ENCODE results near the gene ATP6V1E1. TPM values are rescaled to one million over a fixed set of nuclear protein-coding genes. Genes with fewer than 3 reads are reported as not detected.
"Not testable (repeated sequence)": the region's sequence is repeated elsewhere in the genome, so short reads cannot be mapped to it uniquely, and the experiment has no call there.

ATP6V1E1 gene
- total RNA-seq, 1 experiment from 2014 or later, result 92.0 TPM

DNA sequence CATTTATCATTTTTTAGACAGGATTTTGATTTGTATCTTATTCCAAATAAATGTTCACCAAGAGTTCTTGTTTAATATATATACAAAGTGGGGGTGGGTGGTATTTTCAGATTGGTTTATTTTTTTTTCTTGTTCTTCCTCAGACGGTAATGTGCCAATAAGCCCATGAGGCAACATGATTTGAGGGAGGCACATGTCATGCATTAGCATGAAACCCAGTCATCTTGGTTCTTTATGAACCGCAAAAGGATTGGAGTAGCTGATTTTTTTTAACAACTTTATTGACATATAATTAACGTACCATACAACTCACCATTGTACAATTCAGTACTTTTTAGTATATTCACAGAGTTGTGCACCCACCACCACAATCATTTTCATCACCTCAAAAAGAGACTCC is 12.7 kb upstream of the ATP6V1E1 start:
- DNase-seq, result no peak
- H3K27ac ChIP-seq, result no peak overlapping the region
- H3K4me1 ChIP-seq, result 0 out of 2 replicates have a peak, but pooled peaks cover 4% of the 10 kb centered on the region
- H3K36me3 ChIP-seq, result peaks cover 10% of the 10 kb centered on the region
- no peak overlapping the region for H3K4me3 ChIP-seq
- H3K9me3 ChIP-seq (replicated peaks), result no peaks in the 10 kb centered on the region
- no peaks in the 10 kb centered on the region for H3K27me3 ChIP-seq

DNA sequence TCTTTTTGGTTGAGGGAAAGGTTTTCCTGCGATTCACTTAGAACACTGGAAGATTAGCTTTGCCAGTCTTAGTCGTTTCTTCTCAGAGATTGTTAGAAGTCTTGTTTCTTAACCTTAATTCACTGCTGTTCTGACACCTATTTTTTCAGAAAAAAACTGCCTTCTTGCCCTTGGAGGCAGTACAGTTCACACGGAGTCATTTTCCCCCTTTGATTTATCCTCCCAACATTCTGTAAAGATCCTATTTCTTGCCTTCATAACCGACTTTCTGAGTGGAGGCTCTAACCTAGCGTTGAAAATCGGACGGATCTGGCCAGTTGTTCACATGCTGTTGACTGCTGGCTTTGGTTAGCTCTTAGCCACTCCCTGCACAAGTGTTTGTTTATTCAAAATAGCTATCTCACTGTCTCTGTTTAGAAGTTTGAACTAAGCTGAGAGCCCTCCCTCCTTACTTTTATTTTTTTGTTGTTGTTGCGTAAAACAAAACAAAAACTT is 10.7 kb upstream of the ATP6V1E1 start:
- Histone ChIP-seq H3K4me1 (0 out of 2 replicates have a peak, but pooled peaks cover 4% of the 10 kb centered on the region), H3K27me3 (no peaks in the 10 kb centered on the region), H3K9me3 (replicated peaks) (no peaks in the 10 kb centered on the region), H3K27ac (peak overlapping the region; percentile 100), H3K4me3 (peak overlapping the region; percentile 88), H3K36me3 (peaks cover 6% of the 10 kb centered on the region)
- DNase-seq, result peak; percentile 77 to 86

DNA sequence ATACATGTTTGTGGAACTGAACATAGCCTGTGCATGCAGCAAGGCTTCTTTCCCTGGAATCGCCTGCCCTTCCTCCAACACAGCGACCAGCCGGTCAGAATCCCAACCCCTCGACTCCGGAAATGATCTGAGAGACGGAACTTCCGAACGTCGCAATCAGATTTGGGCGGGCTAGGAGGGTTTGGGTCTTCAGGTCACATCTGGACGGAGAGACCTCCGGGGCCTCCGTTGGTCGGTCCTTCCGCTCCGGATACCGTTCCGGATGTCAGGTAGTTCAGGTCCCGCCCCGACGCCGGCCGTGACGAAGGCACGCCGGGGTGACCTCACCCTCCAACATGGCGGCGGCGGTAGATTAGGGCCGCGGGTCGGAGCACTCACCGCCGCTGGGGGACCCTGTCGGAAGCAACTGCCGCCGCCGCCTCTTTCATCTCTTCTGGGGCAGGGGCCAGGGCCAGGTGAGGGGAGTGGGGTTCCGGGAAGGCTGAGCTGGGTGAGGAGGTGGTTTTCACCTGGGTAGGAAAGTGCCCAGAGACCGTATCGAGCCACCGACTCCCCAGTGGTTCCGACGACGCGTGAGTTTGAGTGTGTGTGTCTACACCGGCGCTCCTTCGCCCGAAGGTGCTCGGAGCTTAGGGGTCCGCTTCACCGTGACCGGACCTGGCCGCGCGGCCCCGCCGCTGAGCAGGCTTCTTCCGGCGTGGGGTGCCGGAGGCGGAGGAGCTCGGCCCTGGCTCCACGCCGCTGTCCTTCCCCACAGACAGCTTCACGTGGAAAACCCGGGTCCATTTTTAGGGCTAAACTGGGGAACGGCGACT is 10.1 kb upstream of the ATP6V1E1 start, which contains the start of gene BCL2L13:
Gene BCL2L13 (plus strand): TSS at position 326 of the 815 bp plus-strand sequence. CDS start 16,955 bp downstream, outside the sequence.
- peaks cover 6% of the 10 kb centered on the region for H3K36me3 ChIP-seq

DNA sequence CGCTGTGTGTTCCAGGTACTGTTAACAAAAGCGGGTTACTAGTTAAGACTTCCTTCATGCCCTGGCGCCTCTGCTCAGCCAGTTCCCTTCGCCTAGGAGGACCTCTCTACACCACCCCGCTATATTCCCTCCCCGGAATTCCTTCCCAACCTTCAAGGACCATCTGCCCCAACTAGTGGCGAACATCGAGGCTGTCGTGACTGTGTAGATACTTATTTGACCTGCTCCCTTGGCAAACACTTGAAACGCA is 9.6 kb upstream of the ATP6V1E1 start:
- Histone ChIP-seq H3K27me3 (no peaks in the 10 kb centered on the region), H3K4me3 (peak overlapping the region; percentile 88), H3K36me3 (peaks cover 6% of the 10 kb centered on the region), H3K9me3 (replicated peaks) (no peaks in the 10 kb centered on the region), H3K4me1 (peaks cover 7% of the 10 kb centered on the region; the same call in 1 of the 2 replicates), H3K27ac (peak overlapping the region; percentile 100)
- DNase-seq, result no peak

More for the DNA sequence above, 10.1 kb upstream of the ATP6V1E1 start, which contains the start of gene BCL2L13:
- peak within 1 kb of the TSS; percentile 88 for H3K4me3 ChIP-seq
- H3K27me3 ChIP-seq, result no peaks in the 10 kb centered on the region
- DNase-seq, result peak; percentile 94
- H3K4me1 ChIP-seq, result 0 out of 2 replicates have a peak, but pooled peaks cover 4% of the 10 kb centered on the region
- H3K27ac ChIP-seq, result peak within 1 kb of the TSS; percentile 100
- H3K9me3 ChIP-seq (replicated peaks), result no peaks in the 10 kb centered on the region

DNA sequence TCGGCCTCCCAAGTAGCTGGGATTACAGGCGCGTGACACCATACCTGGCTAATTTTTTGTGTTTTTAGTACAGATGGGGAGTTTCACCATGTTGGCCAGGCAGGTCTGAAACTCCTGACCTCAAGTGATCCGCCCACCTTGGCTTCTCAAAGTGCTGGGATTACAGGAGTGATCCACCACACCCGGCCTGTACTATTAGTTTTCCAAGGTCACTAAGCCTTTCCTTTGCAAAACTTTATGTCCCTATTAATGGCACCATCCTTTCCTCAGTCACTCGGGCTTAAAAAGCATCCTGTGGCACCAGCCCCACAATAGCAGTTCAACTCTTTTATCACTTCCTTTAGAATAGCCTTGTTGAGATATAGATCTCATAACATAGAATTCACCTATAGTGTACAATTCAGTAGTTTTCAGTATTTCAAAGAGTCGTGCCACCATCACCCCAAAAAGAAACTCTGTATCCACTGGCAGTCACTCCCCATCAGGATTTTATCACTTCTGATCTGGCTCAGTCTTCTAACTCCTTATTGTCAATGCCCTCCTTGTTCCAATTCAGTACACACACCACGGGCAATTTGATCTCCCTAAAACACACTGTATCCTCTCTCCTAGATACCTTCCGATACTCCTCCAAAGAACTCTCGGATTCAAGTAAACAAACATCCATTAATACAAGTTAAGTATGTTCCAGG is 9.1 kb upstream of the ATP6V1E1 start:
- Histone ChIP-seq H3K9me3 (replicated peaks) (no peaks in the 10 kb centered on the region), H3K4me3 (peak overlapping the region; percentile 88), H3K27me3 (no peaks in the 10 kb centered on the region), H3K4me1 (peaks cover 7% of the 10 kb centered on the region; the same call in 1 of the 2 replicates), H3K36me3 (peaks cover 6% of the 10 kb centered on the region), H3K27ac (peak overlapping the region; percentile 100)
- DNase-seq, result no peak

DNA sequence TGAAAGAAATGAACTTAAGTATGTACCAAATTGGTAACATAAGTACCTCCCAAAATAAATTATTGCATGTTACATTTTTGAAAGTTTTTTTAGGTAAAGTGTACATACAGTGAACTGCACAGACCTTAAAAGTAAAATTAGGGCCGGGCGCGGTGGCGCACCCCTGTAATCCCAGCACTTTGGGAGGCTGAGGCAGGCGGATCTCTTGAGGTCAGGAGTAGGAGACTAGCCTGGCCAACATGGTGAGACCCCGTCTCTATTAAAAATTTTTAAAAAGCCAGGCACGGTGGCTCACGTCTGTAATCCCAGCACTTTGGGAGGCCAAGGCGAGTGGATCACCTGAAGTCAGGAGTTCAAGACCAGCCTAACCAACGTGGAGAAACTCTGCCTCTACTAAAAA is 8.3 kb upstream of the ATP6V1E1 start:
- not testable (repeated sequence) for H3K4me1 ChIP-seq; DNase-seq; H3K4me3 ChIP-seq; H3K36me3 ChIP-seq; H3K27ac ChIP-seq; H3K27me3 ChIP-seq; H3K9me3 ChIP-seq (replicated peaks)

DNA sequence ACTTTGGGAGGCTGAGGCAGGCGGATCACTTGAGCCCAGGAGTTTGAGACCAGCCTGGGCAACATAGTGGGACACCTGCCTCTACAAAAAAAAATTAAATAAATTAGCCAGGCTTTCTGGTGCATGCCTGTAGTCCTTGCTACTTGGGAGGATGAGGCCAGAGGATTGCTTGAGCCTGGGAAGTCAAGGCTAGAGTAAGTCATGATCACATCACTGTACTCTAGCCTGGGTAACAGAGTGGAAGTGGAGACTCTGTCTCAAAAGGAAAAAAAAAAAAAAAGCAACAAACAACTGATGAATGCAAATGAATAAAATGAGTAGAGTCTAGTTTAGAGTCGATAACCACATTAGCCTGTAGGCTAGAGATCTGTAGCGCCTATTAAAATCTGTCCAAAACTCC is 6.1 kb upstream of the ATP6V1E1 start:
- H3K36me3 ChIP-seq, result no peaks in the 10 kb centered on the region
- H3K27me3 ChIP-seq, result no peaks in the 10 kb centered on the region
- H3K4me1 ChIP-seq, result peaks cover 8% of the 10 kb centered on the region; the same call in 1 of the 2 replicates
- no peaks in the 10 kb centered on the region for H3K9me3 ChIP-seq (replicated peaks)
- no peak overlapping the region for H3K27ac ChIP-seq
- no peak overlapping the region for H3K4me3 ChIP-seq
- no peak for DNase-seq

DNA sequence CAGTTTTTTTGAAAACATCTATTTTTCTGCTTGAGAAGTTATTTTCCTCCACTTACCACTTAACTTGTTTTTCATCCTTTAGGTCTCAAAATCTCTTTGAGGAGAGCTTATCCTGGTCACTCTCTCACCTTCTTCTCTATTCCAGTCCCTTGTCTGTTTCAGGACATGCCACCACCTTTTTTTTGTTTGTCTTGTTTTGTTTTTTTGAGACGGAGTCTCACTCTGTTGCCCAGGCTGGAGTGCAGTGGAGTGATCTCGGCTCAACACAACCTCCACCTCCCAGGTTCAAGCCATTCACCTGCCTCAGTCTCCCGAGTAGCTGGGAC is 5.4 kb upstream of the ATP6V1E1 start:
- Histone ChIP-seq H3K4me1 (peaks cover 11% of the 10 kb centered on the region; the same call in 1 of the 2 replicates), H3K27me3 (no peaks in the 10 kb centered on the region), H3K27ac (no peak overlapping the region), H3K9me3 (replicated peaks) (no peaks in the 10 kb centered on the region), H3K4me3 (no peak overlapping the region), H3K36me3 (no peaks in the 10 kb centered on the region)
- DNase-seq, result no peak

DNA sequence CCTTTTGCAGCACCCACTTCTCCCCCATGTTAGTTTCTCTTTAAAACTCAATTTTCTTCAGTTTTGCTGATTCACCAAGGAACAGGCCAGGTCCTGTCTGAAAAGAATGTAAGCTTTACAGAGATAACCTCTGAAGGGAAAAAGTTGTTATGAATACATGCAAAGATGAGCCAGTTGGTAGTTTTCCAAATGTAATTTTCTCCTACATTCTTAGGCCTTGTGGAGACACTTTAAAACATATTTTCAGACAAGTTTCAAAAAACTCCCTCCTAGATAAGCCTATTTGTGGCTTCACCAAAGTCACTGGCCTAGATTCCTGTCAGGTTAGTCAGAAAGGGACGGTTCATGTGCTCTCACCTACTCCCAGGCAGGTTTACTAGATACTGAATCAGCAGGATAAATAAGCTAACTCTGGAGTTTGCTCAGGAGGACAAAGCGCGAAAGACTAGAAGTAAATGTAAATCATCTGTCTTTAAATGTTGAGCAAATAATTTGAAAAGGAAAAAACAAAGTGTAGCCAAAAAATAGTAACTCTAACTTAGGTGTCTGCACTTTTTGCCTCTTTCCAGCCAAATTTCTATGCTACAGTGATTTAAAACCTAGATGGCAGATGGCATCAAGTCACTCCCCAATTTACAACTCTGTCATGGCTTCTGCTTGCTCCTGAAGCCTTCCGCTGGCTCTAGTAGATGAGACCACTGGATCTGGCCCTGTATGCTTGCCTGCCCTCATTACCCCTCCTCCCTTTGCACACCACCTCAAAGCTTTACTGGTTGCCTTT is 4.9 kb upstream of the ATP6V1E1 start:
- Histone ChIP-seq H3K27ac (no peak overlapping the region), H3K9me3 (replicated peaks) (no peaks in the 10 kb centered on the region), H3K36me3 (no peaks in the 10 kb centered on the region), H3K27me3 (no peaks in the 10 kb centered on the region), H3K4me1 (peaks cover 11% of the 10 kb centered on the region; the same call in 1 of the 2 replicates), H3K4me3 (no peak overlapping the region)
- DNase-seq, result no peak

DNA sequence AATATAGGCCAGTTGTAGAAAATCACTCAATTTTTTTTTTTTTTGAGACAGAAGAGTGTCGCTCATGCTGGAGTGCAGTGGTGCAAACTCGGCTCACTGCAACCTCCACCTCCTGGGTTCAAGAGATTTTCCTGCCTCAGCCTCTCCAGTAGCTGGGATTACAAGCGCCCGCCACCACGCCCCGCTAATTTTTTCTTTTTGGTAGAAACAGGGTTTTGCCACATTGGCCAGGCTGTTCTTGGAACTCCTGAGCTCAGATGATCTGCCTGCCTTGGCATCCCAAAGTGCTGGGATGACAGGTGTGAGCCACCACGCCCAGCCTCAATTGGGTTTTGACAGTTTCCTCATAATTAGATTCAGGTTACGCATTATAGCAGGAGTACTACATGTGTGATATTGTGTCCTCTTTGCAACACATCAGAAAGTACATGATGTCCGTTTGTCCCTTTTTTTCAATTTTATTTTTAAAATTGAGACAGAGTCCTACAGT is 2.6 kb upstream of the ATP6V1E1 start:
- H3K4me3 ChIP-seq, result no peak overlapping the region
- H3K27me3 ChIP-seq, result no peaks in the 10 kb centered on the region
- no peaks in the 10 kb centered on the region for H3K36me3 ChIP-seq
- DNase-seq, result peak in 1 of 2 experiments; percentile 16
- peaks cover 7% of the 10 kb centered on the region; the same call in 1 of the 2 replicates for H3K4me1 ChIP-seq
- H3K27ac ChIP-seq, result no peak overlapping the region
- no peaks in the 10 kb centered on the region for H3K9me3 ChIP-seq (replicated peaks)

DNA sequence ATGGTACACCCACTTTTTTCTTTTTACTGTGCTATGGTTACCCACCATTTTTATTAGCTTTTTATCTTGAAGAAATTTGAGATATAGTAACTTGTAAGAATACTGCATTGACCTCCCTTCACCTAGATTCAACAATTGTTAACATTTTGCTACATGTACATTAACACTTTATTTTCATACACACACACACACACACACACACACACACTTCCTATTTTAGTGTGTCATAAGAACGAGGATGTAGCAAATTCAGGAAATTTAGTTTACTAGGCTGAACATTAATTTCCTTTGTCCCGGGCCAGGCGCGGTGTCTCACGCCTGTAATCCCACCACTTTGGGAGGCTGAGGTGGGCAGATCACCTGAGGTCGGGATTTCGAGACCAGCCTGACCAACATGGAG is 1.1 kb upstream of the ATP6V1E1 start:
- no peak overlapping the region for H3K27ac ChIP-seq
- H3K27me3 ChIP-seq, result no peaks in the 10 kb centered on the region
- no peaks in the 10 kb centered on the region for H3K9me3 ChIP-seq (replicated peaks)
- DNase-seq, result no peak
- H3K36me3 ChIP-seq, result no peaks in the 10 kb centered on the region; the same call in 1 of the 2 replicates
- peaks cover 7% of the 10 kb centered on the region; the same call in 1 of the 2 replicates for H3K4me1 ChIP-seq
- H3K4me3 ChIP-seq, result peak overlapping the region; percentile 97

DNA sequence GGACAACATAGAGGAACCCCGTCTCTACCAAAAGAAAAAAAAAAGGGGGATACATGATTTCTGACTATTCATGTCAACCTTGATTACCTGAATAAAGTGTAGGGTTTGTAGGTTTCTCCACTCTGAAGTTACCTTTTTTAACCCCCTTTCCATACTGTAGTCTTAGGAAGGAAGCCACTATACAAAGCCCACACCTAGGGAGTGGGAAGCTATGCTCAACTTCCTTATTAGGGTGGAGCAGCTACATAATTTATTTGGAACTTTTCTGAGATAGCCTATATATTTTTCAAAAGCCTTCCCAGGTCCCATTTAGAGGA is 582 bp upstream of the ATP6V1E1 start:
- Histone ChIP-seq H3K4me1 (peaks cover 7% of the 10 kb centered on the region; the same call in 1 of the 2 replicates), H3K27me3 (no peaks in the 10 kb centered on the region), H3K9me3 (replicated peaks) (no peaks in the 10 kb centered on the region), H3K27ac (peak overlapping the region; percentile 74), H3K36me3 (no peaks in the 10 kb centered on the region; the same call in 1 of the 2 replicates), H3K4me3 (peak overlapping the region; percentile 97)
- no peak for DNase-seq

DNA sequence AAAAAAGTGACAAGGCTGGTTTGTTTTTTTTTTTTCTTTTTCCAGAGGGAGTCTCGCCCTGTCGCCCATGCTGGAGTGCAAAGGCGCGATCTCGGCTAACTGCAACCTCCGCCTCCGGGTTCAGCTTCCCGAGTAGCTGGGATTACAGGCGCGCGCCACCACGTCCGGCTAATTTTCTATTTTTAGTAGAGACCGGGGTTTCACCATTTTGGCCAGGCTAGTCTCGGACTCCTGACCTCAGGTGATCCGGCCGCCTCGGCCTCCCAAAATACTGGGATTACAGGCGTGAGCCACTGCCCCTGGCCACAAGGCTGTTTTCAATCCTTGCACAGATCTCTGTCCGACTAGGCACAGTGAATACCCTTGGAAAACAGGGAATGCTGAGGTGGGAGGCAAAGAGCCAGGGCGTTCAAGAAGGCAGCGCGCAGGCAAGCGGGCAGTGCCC is 566 bp downstream of the ATP6V1E1 start:
- Histone ChIP-seq H3K36me3 (no peaks in the 10 kb centered on the region; the same call in 1 of the 2 replicates), H3K9me3 (replicated peaks) (no peaks in the 10 kb centered on the region), H3K27me3 (no peaks in the 10 kb centered on the region), H3K27ac (peak overlapping the region; percentile 74), H3K4me3 (peak overlapping the region; percentile 97), H3K4me1 (0 out of 2 replicates have a peak, but pooled peaks cover 4% of the 10 kb centered on the region)
- DNase-seq, result no peak

DNA sequence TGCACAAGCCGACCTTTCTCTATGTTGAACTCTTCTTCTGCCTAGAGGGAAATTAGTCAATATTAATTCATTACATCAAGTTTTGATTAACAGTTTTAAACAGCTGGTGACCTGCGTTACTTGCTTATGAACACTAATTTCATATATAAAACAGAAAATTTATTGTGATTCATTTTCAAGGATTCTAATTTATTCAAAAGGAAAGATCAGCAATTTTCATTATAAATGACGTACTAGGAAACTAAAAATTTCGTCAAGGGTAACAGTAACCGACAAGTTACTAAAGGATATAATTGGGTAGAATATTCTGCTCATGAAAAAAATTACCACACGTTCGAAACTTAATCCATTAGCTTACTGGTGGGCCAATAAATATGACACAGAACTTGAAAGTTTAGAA is 15.3 kb downstream of the ATP6V1E1 start:
- H3K27ac ChIP-seq, result no peak overlapping the region
- no peaks in the 10 kb centered on the region for H3K9me3 ChIP-seq (replicated peaks)
- H3K4me1 ChIP-seq, result no peaks in the 10 kb centered on the region
- H3K36me3 ChIP-seq, result peaks cover 62% of the 10 kb centered on the region
- H3K27me3 ChIP-seq, result no peaks in the 10 kb centered on the region
- H3K4me3 ChIP-seq, result no peak overlapping the region
- no peak for DNase-seq
